ENCODE results near the gene DMXL2. TPM values are rescaled to one million over a fixed set of nuclear protein-coding genes. Genes with fewer than 3 reads are reported as not detected.

The DMXL2 gene
- polyA plus RNA-seq, 1 donor = 66.9 TPM

DNA sequence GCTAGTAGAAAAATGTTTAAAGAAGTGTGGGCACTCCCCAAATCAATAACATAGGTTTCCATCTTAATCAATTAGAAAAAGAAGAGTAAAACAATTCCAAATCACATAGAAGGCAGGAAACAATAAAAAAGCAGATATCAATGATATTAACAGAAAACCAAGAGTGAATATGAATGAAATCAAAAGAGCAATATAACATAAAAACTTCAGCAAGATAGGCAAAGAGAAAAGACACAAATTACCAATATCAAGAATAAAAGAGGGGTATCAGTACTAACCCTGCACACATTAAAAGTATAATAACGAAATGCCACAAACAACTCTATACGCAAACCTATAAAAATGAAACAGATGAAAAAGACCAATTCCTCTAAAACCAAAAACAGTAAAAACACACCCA is 19.6 kb downstream of the DMXL2 start:
- Histone ChIP-seq H3K4me1 (ENCODE audit: control insufficient read depth, insufficient read depth, low read length) (no peaks in the 10 kb centered on the region), H3K9me3 (ENCODE audit: control insufficient read depth, low read depth, low read length) (no peaks in the 10 kb centered on the region), H3K36me3 (ENCODE audit: control insufficient read depth, insufficient read depth, low read length) (no peaks in the 10 kb centered on the region), H3K4me3 (ENCODE audit: low read length) (no peak overlapping the region), H3K27me3 (ENCODE audit: control insufficient read depth, insufficient read depth, low read length) (no peaks in the 10 kb centered on the region), H3K27ac (ENCODE audit: low read length) (no peak overlapping the region)
- DNase-seq = no peak
- 100% methylated on average over 2 of the region's 2 CpGs for WGBS (ENCODE audit: insufficient coverage, low lambda C conversion rate)

DNA sequence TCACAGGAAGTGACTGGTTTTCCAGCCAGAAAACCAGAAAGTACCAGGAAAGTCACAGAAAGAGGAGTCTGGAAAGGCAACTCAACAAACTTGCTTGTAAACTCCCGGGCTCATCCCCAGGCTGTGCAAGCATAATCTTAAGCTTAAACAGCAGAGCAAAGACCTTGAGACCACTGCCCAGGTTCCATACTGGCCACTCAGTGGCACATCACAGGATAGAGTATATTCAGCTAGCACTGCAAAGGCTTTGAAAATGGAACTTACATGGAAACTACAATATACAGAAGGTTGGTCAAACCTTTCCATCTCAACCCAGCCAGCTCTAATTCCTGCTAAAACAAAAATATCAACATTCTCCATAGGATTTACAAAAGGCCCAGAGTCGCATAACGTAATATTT is 20.1 kb downstream of the DMXL2 start:
- no peak for DNase-seq
- Histone ChIP-seq H3K27me3 (ENCODE audit: control insufficient read depth, insufficient read depth, low read length) (no peaks in the 10 kb centered on the region), H3K4me1 (ENCODE audit: control insufficient read depth, insufficient read depth, low read length) (no peaks in the 10 kb centered on the region), H3K36me3 (ENCODE audit: control insufficient read depth, insufficient read depth, low read length) (no peaks in the 10 kb centered on the region), H3K9me3 (ENCODE audit: control insufficient read depth, low read depth, low read length) (no peaks in the 10 kb centered on the region), H3K27ac (ENCODE audit: low read length) (no peak overlapping the region), H3K4me3 (ENCODE audit: low read length) (no peak overlapping the region)
- WGBS (ENCODE audit: insufficient coverage, low lambda C conversion rate) = 77% methylated on average over 2 of the region's 3 CpGs

DNA sequence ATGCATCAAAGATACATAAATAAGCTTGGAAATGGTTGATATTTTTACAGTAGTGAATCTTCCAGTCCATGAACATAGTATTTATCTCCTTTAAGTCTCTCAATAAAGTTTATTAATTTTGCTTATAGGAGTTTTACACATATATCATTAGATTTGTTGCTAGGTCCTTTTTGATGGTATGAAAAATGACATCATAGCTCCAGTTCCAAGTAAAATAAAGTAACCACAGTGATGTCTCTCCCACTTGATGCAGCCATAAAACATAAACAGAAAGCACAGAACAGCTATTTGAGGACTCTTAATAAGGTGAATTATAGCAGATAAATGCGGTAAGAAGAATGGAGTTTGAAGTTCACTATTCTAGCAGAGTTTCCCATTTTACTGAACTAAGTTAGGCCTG is 20.8 kb downstream of the DMXL2 start:
- H3K27ac ChIP-seq (ENCODE audit: low read length) = no peak overlapping the region
- WGBS (ENCODE audit: insufficient coverage, low lambda C conversion rate) = 100% methylated on average over 1 of the region's 1 CpG
- no peak for DNase-seq

DNA sequence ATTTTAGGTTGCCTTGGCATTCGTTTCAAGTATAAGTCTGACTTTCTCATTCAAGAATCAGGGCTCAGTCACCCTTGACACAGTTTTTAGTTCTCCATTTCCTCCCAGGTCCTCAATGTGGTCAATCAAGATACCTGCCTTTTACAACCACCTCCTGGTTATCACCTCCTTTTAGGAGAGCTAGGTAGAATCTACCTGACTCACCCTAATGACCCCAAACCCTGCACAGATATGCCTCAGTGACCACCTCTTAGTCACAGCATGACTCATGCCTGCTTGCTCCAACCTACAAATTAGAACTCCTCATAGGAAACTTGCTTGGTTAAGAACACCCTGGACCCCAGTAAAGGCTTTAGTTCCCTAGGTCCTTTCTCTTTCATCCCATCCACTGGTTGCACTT is 22.5 kb downstream of the DMXL2 start:
- Histone ChIP-seq H3K36me3 (ENCODE audit: control insufficient read depth, insufficient read depth, low read length) (no peaks in the 10 kb centered on the region), H3K9me3 (ENCODE audit: control insufficient read depth, low read depth, low read length) (no peaks in the 10 kb centered on the region), H3K4me3 (ENCODE audit: low read length) (no peak overlapping the region), H3K27ac (ENCODE audit: low read length) (no peak overlapping the region), H3K27me3 (ENCODE audit: control insufficient read depth, insufficient read depth, low read length) (no peaks in the 10 kb centered on the region), H3K4me1 (ENCODE audit: control insufficient read depth, insufficient read depth, low read length) (no peaks in the 10 kb centered on the region)
- DNase-seq = no peak
- WGBS (ENCODE audit: insufficient coverage, low lambda C conversion rate) = 100% methylated on average over 1 of the region's 1 CpG

More for the DNA sequence above, 20.8 kb downstream of the DMXL2 start:
- no peaks in the 10 kb centered on the region for H3K27me3 ChIP-seq (ENCODE audit: control insufficient read depth, insufficient read depth, low read length)
- no peaks in the 10 kb centered on the region for H3K4me1 ChIP-seq (ENCODE audit: control insufficient read depth, insufficient read depth, low read length)
- no peak overlapping the region for H3K4me3 ChIP-seq (ENCODE audit: low read length)
- H3K36me3 ChIP-seq (ENCODE audit: control insufficient read depth, insufficient read depth, low read length) = no peaks in the 10 kb centered on the region
- no peaks in the 10 kb centered on the region for H3K9me3 ChIP-seq (ENCODE audit: control insufficient read depth, low read depth, low read length)

DNA sequence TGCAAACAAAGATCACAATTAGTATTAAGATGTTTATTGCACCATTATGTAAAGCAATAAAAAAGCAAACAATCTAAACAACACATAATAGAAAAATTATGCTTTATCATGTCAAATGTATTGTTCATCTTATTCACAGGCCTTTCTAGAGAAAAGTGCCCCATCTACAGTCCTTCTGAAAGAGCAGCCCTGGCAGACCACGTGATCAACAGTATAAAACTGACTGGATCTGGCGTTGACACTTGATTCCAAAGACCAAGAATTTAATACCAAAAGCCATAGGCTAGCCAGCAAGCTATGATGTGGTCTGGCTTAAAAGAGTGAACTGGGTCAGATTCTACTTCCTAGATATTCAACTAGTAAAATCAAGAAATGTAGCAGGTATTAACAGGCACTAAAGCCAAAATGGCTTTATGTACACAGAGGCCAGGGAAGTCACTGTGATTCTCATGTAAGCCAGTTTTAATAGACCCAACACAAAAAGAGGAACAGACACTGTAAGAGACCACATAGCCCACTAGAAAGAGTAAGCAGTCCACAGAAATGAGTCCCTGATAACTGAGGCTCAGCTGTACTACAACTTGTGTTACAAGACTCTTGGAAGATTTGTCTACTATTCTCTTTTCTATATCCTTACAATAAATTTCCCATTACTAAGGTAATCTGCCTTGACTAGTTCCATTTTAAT is 32.5 kb downstream of the DMXL2 start:
- Histone ChIP-seq H3K4me3 (ENCODE audit: low read length) (no peak overlapping the region), H3K4me1 (ENCODE audit: control insufficient read depth, insufficient read depth, low read length) (no peaks in the 10 kb centered on the region), H3K27me3 (ENCODE audit: control insufficient read depth, insufficient read depth, low read length) (no peaks in the 10 kb centered on the region), H3K27ac (ENCODE audit: low read length) (no peak overlapping the region), H3K36me3 (ENCODE audit: control insufficient read depth, insufficient read depth, low read length) (no peaks in the 10 kb centered on the region), H3K9me3 (ENCODE audit: control insufficient read depth, low read depth, low read length) (peaks cover 7% of the 10 kb centered on the region)
- no peak for DNase-seq
- no CpG with 5 or more reads among the region's 2 CpGs for WGBS (ENCODE audit: insufficient coverage, low lambda C conversion rate)

- no peak for DNase-seq
- no CpG with 5 or more reads among the region's 3 CpGs for WGBS (ENCODE audit: insufficient coverage, low lambda C conversion rate)
- H3K4me3 ChIP-seq (ENCODE audit: low read length) = no peak overlapping the region
- peaks cover 7% of the 10 kb centered on the region for H3K9me3 ChIP-seq (ENCODE audit: control insufficient read depth, low read depth, low read length)
- H3K27me3 ChIP-seq (ENCODE audit: control insufficient read depth, insufficient read depth, low read length) = no peaks in the 10 kb centered on the region
- no peak overlapping the region for H3K27ac ChIP-seq (ENCODE audit: low read length)
- no peaks in the 10 kb centered on the region for H3K36me3 ChIP-seq (ENCODE audit: control insufficient read depth, insufficient read depth, low read length)
- no peaks in the 10 kb centered on the region for H3K4me1 ChIP-seq (ENCODE audit: control insufficient read depth, insufficient read depth, low read length)
Measured at GRCh38 chr15:51588966-51589365, 33.6 kb downstream of the DMXL2 start.

- Histone ChIP-seq H3K4me3 (ENCODE audit: low read length) (no peak overlapping the region), H3K9me3 (ENCODE audit: control insufficient read depth, low read depth, low read length) (peaks cover 7% of the 10 kb centered on the region), H3K27me3 (ENCODE audit: control insufficient read depth, insufficient read depth, low read length) (no peaks in the 10 kb centered on the region), H3K36me3 (ENCODE audit: control insufficient read depth, insufficient read depth, low read length) (no peaks in the 10 kb centered on the region), H3K4me1 (ENCODE audit: control insufficient read depth, insufficient read depth, low read length) (no peaks in the 10 kb centered on the region), H3K27ac (ENCODE audit: low read length) (no peak overlapping the region)
- DNase-seq = peak in 1 of 2 donors; percentile 18
- 74% methylated on average over 3 of the region's 5 CpGs for WGBS (ENCODE audit: insufficient coverage, low lambda C conversion rate)
Measured at GRCh38 chr15:51585986-51586385, 36.6 kb downstream of the DMXL2 start.

DNA sequence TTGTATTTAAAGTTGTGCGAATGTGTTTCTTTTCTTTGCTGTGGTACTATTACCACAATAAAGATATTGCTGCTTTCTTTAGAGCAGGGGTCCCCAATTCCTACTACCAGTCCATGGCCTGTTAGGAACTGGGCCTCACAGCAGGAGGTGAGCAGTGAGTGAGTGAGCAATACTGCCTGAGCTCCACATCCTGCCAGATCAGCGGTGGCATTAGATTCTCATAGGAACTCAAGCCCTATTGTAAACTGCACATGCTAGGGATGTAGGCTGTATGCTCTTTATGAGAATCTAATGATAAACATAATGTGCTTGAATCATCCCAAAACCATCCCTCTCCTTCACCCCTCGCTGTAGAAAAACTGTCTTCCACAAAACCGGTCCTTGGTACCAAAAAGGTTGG is 41.6 kb downstream of the DMXL2 start:
- Histone ChIP-seq H3K27me3 (ENCODE audit: control insufficient read depth, insufficient read depth, low read length) (no peaks in the 10 kb centered on the region), H3K9me3 (ENCODE audit: control insufficient read depth, low read depth, low read length) (no peaks in the 10 kb centered on the region), H3K4me3 (ENCODE audit: low read length) (no peak overlapping the region), H3K4me1 (ENCODE audit: control insufficient read depth, insufficient read depth, low read length) (peaks cover 4% of the 10 kb centered on the region), H3K36me3 (ENCODE audit: control insufficient read depth, insufficient read depth, low read length) (no peaks in the 10 kb centered on the region), H3K27ac (ENCODE audit: low read length) (no peak overlapping the region)
- no CpG with 5 or more reads among the region's 4 CpGs for WGBS (ENCODE audit: insufficient coverage, low lambda C conversion rate)
- no peak for DNase-seq

- Histone ChIP-seq H3K27me3 (ENCODE audit: control insufficient read depth, insufficient read depth, low read length) (no peaks in the 10 kb centered on the region), H3K36me3 (ENCODE audit: control insufficient read depth, insufficient read depth, low read length) (no peaks in the 10 kb centered on the region), H3K9me3 (ENCODE audit: control insufficient read depth, low read depth, low read length) (no peaks in the 10 kb centered on the region), H3K4me1 (ENCODE audit: control insufficient read depth, insufficient read depth, low read length) (peaks cover 4% of the 10 kb centered on the region), H3K27ac (ENCODE audit: low read length) (no peak overlapping the region), H3K4me3 (ENCODE audit: low read length) (no peak overlapping the region)
- WGBS (ENCODE audit: insufficient coverage, low lambda C conversion rate) = no CpG with 5 or more reads among the region's 2 CpGs
- no peak for DNase-seq
Measured at GRCh38 chr15:51580385-51580784, 42.2 kb downstream of the DMXL2 start.

GRCh38 chr15:51579012-51579411 is 43.6 kb downstream of the DMXL2 start:
- no peaks in the 10 kb centered on the region for H3K9me3 ChIP-seq (ENCODE audit: control insufficient read depth, low read depth, low read length)
- no CpG with 5 or more reads among the region's 2 CpGs for WGBS (ENCODE audit: insufficient coverage, low lambda C conversion rate)
- H3K4me3 ChIP-seq (ENCODE audit: low read length) = no peak overlapping the region
- DNase-seq = no peak
- H3K27me3 ChIP-seq (ENCODE audit: control insufficient read depth, insufficient read depth, low read length) = no peaks in the 10 kb centered on the region
- H3K4me1 ChIP-seq (ENCODE audit: control insufficient read depth, insufficient read depth, low read length) = peaks cover 4% of the 10 kb centered on the region
- no peaks in the 10 kb centered on the region for H3K36me3 ChIP-seq (ENCODE audit: control insufficient read depth, insufficient read depth, low read length)
- no peak overlapping the region for H3K27ac ChIP-seq (ENCODE audit: low read length)

- Histone ChIP-seq H3K27me3 (ENCODE audit: control insufficient read depth, insufficient read depth, low read length) (no peaks in the 10 kb centered on the region), H3K9me3 (ENCODE audit: control insufficient read depth, low read depth, low read length) (no peaks in the 10 kb centered on the region), H3K27ac (ENCODE audit: low read length) (peak overlapping the region; percentile 6), H3K4me1 (ENCODE audit: control insufficient read depth, insufficient read depth, low read length) (peaks cover 4% of the 10 kb centered on the region), H3K36me3 (ENCODE audit: control insufficient read depth, insufficient read depth, low read length) (no peaks in the 10 kb centered on the region), H3K4me3 (ENCODE audit: low read length) (no peak overlapping the region)
- WGBS (ENCODE audit: insufficient coverage, low lambda C conversion rate) = 100% methylated on average over 1 of the region's 1 CpG
- no peak for DNase-seq
Measured at GRCh38 chr15:51577636-51578304, 44.8 kb downstream of the DMXL2 start.

Data from large intestine (tissue), 3 donors.